GM19468 (cell line): ENCODE results near the gene RTL5.

Experiments
- ATAC-seq: cut with Tn5 transposase; IDR thresholded peaks from one replicate; pipeline ENCODE4 v1.9.1; 2021; ENCODE audit warnings: mild to moderate bottlenecking, moderate library complexity, moderate number of reproducible peaks; ENCODE audit not compliant: unreplicated experiment; ENCODE audit errors: extremely low read depth

The RTL5 gene

DNA sequence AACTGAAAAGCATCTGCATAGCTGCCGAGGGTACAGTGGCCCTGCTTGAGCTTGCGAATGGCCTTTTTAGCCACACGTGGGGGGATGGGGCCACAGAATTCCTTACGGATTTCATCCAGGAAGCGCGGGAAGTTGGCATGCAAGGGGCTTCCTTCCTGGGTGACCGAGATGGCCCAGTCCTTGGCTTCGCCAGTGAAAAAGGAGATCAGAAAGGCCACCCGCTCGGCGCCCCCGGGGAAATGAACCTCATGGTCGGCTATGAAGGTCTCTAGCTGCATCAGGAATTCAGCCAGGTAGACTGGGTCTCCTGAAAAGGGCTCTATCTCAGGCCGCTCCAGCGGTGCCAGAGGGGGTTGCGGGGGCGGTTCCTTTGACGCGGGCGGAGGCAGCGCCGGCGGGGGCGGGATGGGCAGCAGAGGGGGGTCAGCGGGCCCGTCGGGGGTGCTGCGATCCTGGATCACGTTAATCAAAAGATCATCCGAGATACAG lies 909 bp downstream of the RTL5 start:
- ATAC-seq: no peak

DNA sequence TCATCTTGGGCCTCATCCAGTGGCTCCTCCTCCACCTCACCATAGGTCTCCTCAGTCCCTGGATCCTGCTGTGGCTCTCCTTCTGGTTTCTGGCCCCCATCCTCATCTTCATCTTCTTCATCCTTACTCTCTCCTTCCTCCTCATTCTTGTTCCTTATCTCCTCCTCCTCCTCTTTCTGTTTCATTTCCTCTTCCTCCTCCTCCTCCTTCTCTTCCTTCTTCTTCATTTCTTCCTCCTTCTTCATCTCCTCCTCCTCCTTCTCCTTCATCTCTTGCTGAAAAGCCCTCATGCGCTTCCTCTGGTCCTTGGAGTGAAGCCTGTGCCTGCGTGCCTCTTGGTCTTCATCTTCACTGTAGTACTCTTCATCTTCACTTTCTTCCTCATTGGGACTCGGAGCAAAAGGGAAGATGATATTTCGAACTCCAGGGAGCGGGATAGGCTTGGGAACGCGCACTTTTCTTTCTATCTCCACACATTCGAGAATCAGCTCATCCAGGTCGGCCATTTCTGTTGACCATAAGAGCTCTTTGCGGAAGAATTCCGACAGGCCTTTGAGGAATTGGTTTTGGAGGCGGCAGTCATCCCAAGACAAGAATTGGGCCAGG lies 1.5 kb downstream of the RTL5 start:
- no peak for ATAC-seq

DNA sequence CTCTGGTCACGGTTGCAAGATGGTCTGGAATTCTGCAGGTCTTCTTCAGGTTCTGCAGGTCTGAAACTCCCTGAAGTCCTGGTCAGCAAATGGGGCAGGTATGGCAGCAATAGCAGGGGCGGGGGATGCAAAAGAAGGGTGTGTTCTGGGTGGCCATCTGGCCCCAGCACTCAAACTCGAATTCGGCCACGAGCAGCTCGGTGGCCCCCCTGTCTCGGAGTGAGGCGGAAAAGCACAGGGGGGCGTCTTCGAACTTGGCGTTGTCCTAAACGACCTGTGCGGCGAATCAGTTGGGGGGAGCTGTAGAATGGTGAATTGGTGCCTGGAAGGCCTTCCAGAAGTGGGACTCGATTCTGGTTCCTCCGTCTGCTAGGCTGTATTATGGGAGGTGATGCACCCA lies 2.1 kb downstream of the RTL5 start:
- ATAC-seq: no peak

DNA sequence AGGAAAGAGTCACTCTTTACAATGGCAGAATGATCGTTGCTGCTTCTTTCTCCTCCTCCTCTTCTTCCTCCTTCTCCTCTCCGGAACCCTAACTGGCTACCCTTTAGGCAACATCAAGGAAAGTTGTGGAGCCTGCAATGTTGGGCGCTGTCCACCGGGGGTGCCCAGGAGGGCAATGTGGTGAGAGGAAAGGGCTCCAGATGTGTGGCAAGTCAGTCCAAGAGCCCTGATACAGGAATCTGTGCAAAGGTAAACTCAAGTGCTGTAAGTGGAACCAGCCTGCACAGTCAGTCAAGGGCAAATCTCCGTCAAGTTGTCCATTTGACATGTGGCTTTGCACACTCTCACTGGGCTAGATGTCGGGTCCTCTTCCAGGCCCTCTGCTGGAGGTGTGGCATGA lies 2.8 kb downstream of the RTL5 start:
- no peak for ATAC-seq

DNA sequence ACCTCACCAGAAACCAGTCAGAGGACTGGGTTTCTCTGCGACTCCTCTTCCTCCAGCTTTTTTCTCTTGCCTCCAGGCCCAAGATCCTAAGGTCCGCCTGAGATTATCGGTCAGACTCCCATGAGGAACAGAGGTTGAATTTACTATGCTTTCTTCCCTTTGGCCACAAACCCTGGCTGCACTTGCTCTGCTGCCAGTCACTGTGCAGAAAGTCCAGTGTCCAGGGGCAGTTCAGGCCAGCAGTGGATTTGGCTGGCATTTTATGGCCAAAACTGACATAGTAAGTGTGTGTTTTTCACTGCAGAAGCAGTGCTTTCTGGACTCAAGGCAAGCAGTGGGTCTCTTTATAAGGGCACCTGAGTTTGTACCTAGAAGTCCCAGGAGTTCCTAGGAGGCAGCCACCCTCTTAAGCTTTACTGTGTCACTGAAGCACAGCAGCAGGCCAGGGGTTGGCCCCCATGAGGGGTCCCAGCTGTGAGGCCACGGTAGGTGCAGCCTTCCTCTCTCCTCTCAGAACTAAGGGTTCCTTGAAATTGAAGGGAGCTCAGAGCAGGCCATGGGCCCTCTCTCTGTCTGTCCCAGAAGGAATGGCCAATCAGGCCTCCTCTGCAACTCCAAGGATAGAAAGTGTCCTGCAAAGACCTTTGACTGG lies 3.4 kb downstream of the RTL5 start:
- ATAC-seq: no peak

DNA sequence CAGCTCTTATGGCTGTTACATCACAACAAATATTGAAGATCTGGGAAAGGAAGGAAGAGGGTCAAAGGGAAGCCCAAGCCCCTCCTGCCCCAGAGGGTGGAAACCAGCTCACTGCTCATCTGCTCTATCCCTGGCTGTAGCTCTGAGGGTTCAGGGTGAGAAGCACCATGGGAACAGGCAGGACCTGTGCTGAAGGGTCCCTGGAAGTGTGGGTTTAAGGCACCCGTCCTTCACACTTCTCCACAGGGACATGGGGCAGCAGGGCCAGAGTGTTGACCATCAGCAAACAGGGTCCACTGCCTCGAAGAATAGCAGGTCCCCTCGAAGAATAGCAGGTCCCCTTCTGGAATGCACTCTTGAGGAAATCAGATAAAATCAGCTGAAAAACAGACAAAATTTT lies 4.4 kb downstream of the RTL5 start:
- no peak for ATAC-seq

DNA sequence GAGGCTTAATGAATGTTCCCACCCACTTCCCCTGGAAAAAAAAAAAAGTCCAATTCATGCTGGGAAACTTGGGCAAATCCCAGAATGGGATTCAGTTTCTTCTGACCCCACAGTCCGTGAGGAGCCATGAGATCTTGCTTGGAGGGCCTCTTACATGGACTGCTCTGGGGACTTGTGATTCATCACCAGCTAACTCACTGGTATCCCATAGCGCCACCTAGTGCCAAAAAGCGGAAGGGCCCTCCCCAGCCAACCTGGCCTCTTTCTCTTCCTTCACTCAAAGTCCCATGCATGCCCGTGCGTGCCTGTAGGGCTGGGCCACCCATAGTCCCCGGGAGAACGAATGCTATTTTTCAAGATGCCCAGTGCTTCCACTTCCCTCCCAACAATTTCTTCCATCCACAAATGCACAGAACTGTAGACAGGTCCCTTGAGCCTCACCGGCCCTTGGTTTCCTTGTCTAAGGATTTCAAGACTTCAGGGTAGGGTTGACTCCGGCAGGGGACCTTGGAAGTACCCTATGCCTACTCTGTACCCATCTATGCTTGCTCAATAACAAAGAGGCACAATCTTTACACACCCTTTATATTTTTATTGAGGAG lies 5.1 kb downstream of the RTL5 start:
- ATAC-seq: peak; percentile 79

DNA sequence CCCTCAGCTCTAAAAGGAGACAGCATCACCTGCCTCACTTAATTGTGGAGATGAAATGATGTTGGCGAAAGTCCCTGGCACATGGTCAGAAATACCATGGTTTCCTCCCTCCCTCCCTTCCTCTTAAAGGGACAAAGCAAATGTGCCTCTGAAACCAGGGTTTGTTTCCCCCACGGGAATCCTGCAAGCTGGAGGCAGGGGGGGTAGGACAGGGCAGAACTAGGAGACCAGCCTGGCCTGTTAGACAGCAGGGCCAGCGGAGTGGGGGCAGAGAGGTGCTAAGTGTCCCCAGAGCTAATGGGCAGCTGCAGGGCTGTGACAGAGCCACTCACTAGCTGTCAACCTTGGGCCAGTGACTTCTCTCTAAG lies 5.7 kb downstream of the RTL5 start:
- no peak for ATAC-seq

DNA sequence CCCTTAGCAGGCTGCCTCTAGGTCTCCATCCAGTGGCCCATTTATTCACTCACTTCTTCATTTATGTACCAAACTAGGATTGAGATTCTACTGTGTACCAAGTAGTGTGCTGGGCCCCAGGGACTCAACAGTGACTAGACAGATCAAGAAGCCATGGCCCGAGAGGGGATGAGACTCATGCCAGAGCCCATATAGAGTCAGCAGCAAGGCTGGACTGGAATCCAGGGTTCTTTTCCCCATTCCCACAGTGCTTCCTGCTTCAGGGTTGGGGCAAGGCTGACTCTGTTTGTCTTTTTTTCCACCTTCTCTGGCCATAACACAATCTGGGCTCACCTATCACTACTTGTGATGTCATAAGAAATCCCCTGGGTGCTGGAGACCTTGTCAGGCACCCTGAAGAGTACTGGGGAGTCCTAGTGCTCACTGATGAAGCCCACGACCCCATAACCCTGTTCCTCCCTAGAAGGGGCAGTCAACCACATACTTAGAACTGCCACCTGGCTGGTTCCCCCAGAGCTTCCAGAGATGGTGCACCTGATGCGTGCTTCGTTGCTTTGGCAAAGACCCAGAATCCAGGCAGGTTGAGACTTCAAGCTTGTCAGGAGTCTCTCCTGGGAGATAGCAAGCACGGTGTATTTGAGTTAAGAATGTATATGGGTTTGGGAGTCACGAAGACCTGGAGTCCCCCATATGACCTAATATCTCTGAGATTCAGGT lies 6.2 kb downstream of the RTL5 start:
- ATAC-seq: no peak

DNA sequence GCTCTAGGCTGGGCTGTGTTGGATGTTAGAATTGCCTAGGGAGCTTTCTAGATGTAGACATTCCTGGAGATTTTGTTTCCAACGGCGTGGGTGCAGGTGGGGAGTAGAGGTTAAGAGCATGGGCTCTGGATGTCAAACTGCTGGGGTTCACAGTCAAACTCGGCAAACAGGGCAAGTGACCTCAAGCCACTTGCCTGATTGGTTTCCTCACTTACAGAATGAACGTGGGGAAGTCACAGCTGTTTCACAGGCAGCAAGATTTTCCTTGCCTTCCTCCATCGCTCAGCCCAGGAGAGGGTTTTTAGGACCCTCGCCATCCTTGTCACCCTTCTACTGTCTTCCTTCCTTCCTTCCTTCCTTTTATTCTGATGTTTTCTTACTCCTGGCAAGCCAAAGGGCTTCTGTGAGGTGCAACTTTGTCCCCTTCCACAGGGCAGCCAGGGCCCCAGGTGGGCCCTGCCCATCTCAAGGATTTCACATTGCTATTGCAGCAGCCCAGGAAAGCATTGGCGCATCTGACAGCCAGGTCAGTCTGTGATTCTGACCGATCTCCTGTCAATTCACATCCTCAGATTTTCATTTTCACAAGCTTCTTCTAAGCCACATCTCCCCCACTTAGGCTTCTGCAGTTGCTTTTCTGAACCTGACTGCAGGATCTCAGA lies 7.0 kb downstream of the RTL5 start:
- ATAC-seq: no peak

DNA sequence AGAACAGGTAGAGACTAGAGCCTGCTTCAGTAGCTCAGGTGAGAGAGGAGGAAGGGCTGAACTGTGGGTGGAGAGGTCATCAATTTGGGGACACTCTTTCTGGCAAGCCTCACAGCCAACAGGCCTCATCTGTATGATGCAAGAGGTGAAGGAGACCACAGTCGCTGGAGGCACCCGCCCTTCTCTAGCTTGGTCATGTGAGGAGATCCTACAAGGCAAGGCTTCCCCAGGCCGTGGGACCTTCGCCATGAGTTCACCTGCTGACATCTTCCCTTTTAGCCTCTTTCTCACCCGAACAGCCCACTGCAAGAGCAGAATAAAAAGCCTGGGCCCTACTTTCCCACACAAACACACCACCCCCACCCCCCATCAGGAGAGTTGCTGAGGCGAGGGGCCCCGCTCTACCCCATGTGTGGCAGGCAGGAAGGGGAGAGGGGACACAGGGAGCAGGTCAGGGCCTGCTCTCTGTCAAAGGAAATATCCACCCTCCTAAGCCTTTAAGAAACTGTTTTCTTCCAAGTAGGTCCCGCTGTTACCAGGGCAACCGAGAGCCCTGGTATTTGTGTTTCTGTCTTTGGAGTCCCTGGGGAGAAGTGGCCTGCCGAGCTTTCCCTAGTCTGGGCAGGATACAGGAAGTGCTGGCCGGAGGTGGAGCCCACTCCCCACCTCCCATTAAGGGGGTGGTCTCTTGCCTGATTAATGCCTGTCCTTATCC lies 8.1 kb downstream of the RTL5 start:
- no peak for ATAC-seq

DNA sequence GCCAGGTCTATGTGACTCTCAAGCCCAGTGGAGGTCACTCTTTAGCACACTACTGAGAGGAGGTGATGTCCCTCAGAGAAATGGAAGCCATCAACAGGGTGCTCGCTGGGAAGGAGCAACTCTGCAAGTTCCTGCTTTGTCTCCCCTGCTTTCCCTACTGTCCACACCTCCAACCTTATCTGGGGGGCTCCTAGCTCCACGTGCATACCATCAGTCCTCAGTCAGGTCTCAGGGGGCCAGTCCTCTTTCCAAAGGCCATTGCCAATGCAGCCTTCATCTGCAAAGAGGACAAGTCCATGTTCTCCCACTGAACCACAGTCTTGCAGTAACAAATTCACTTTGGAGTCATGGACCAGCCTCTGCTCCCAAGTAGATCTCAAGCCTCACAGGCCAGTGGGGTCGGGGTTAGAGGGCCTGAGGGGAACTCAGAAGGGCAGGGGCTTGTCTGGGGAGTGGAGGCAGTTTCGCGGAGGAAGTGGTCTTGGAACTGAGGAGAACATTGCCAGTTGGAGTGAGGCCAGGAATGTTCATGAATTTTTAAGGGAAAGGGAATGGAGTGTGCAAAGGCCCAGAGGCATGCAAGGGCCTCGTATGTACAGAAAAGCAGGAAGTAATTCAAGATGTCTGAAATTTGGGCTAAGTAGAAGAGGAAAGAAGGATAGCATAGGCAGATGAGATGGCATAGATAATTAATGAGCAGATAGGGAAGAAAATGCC lies 8.9 kb downstream of the RTL5 start:
- ATAC-seq: no peak

DNA sequence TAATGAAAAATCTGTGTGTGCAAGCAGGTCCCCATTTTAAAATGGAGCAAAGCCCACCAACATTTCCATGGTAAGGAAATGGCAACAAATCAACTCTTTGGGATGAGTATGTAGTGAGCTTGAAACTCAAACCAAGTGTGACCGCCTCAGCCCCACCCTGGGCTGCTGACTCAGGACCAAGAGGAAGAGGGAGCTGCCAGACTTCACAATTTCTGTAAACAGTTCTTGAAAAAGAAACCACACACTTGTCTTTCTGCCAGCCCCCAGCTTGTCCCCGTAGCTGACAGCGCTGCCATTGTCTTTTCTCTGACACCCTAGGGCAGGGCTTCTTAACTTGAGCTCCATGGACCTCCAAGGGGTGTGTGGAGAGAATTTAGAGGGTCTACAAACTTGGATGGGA lies 10.3 kb downstream of the RTL5 start:
- no peak for ATAC-seq

DNA sequence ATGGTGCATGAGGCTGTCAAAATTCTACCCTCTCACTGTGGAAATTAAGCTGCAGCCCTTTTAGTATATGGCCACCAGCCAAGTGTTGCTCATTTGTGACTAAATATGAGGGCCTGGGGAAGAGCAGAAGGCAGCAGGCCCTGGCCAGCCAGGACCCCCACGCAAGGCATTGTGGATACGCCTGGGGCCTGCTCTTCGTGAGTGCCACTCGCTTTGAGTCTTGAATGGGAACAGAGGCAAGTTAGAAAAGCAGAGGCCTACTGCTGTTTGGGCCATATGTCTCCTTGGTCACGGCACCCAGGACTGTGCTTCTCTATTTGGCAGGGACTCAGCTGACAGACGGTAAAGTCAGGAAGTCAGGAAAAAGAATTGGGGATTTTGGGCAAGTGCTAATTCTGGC lies 10.9 kb downstream of the RTL5 start:
- no peak for ATAC-seq

DNA sequence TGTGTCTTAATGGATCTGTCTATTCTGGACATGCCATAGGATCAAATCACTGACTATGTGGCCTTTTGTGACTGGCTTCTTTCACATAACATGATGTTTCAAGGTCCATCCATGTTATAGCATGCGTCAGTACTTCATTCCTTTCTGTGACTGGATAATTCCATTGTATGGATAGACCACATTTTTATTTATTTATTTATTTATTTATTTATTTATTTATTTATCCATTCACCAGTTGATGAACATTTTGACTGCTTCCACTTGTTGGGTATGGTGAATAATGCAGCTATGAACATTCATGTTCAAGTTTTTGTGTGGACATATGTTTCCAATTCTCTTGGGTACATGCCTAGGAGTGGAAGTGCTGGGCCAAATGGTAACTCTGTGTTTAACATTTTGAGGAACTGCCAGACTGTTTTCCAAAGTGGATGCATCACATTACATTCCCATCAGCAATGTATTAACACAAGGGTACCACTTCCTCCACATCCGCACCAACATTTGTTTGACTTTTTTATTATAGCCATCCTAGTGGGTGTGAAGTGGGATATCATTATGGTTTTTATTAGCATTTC lies 14.0 kb downstream of the RTL5 start:
- no peak for ATAC-seq

DNA sequence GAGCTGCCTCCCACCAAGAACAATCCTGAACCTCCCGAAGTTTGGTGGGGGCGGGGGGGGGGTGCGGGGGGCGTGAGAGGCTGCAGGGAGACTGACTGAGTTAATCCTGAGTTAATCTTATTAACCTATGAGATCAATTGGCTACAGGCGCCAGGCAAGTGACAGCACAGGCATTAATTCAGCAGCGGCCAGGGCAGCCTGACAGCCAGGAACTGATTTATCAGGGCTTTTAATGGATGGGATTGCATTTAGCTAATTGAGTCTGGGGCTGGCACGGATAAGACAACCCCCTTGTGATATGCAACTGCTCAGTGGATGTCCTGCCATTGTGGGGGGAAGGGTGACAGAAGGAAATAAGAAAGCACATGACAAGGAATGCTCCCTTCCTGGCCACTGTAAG lies 16.3 kb downstream of the RTL5 start:
- no peak for ATAC-seq

DNA sequence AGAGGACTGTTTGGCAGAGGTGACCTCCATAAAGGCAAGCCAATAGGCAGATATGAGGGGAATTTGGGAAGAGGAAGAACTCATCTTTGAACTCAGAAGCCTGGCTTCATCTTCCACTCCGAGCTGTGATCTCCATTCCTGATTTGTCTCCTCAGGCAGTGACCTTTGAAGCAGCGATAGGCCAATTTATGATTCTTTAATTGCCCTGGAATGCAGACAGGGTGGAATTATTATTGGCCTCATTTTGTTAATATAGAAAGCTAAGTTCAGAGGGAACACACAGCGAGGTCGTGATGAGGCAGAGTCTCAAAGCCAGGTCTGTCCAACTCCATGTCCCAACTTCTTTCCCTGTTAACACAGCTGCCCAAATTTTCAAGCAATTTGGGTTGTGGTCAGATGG lies 16.9 kb downstream of the RTL5 start:
- no peak for ATAC-seq

DNA sequence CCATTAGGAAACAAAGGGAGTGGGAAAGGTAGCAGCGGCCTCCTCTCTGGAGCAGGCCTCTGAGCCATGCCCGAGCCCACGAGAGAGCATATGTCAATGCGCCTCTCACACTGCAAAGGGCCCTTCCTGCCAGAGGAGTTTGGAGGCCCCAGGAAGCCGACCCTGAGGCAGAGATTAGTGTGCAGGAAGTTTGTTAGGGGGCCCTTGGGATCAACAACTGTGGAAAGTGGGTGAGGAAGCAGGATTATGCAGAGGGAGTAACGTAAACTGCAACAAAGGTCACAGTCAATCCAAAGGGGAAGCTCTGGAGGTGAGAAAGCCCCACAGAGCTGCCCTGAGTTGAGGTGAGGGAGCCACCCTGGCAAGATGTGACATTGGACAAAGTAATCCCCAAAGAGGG lies 17.4 kb downstream of the RTL5 start:
- ATAC-seq: no peak

DNA sequence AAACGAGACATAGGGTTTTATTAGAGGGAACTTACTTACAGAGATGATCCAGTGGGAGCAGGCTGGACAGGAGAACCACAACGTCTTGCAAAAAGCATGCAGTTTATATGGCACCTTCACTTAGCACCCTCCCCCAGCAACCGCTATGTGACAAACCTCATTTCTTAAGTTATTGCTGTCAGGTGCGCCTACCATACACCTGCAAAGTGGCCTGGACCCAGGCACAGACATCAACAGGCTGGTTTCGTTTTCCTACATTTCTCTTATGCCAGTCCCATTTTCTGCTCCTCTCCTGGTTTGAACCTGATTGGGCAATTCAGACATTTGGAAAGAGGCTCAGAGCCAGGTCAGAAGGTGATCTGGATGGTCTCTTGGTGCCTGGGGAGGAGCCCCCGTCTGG lies 18.3 kb downstream of the RTL5 start:
- ATAC-seq: no peak
